Erythroblast (primary cell): Measurements from ENCODE around the gene DLEC1.

Experiments used
- GATA1 ChIP-seq: IDR thresholded peaks from 2 replicates; pipeline ENCODE4 v1.6.1; 2011; ENCODE audit warnings: low read depth, mild to moderate bottlenecking, control low read depth, low read length, moderate library complexity
- POLR2A ChIP-seq: IDR thresholded peaks from 2 replicates; pipeline ENCODE4 v1.6.1; 2011; ENCODE audit warnings: mild to moderate bottlenecking, low read length

DNA sequence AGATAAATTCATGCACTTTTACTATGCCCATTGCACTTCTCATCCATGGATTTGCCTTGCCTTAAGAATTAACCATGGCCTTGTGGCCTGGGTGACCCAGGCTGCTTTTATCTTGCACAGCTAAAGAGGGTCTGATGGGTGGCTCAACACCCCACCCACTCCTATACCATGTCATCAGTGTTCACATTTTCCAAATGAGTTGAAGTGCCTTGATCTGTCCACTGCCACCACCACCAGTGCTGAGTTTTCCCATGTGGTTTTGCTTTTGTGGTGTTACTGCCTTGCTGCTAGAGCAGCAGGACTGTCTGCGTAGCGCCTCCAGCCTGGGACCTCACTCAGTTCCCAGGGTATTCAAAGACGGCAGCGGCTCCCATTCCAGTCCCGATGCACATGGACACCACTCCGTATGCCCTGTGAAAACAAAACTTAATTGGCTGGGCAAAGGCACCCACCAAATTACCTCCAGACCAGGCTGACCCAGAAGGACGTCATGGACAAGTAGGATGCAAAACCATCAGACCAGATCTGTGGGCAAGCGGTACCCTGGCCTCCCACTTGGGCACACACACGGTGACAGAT is 83.8 kb downstream of the DLEC1 start:
- TF ChIP-seq POLR2A (no peak), GATA1 (no peak)
